PC-3 (cell line): Measurements from ENCODE around the gene RFWD3.

ENCODE experiments used
- EZH2 ChIP-seq: fragments of 300-600 bp; sonication (generic); IDR thresholded peaks from one replicate; pipeline ENCODE4 v1.6.1; 2017; ENCODE audit warnings: antibody characterized with exemption, mild to moderate bottlenecking, low read length; ENCODE audit not compliant: unreplicated experiment
- EZH2phosphoT487 ChIP-seq: fragments of 300-600 bp; sonication (generic); IDR thresholded peaks from 2 replicates; pipeline ENCODE4 v1.6.1; 2018; ENCODE audit warnings: mild to moderate bottlenecking, antibody characterized with exemption, low read length, borderline replicate concordance
- TF ChIP-seq, protein P1 (sequence below): fragments of 300-600 bp; sonication (generic); conservative IDR thresholded peaks from 2 replicates; pipeline ENCODE4 v1.5.1; 2017; ENCODE audit warnings: antibody characterized with exemption, low read depth, mild to moderate bottlenecking, low read length

- TF ChIP-seq, protein P1, sequence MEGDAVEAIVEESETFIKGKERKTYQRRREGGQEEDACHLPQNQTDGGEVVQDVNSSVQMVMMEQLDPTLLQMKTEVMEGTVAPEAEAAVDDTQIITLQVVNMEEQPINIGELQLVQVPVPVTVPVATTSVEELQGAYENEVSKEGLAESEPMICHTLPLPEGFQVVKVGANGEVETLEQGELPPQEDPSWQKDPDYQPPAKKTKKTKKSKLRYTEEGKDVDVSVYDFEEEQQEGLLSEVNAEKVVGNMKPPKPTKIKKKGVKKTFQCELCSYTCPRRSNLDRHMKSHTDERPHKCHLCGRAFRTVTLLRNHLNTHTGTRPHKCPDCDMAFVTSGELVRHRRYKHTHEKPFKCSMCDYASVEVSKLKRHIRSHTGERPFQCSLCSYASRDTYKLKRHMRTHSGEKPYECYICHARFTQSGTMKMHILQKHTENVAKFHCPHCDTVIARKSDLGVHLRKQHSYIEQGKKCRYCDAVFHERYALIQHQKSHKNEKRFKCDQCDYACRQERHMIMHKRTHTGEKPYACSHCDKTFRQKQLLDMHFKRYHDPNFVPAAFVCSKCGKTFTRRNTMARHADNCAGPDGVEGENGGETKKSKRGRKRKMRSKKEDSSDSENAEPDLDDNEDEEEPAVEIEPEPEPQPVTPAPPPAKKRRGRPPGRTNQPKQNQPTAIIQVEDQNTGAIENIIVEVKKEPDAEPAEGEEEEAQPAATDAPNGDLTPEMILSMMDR, result no peak
- TF ChIP-seq EZH2, result no peak
- no peak for TF ChIP-seq EZH2phosphoT487
Observed at GRCh38 chr16:74677868-74678267, 11.2 kb upstream of the RFWD3 start.
